IPS-18a (cell line): Measurements from ENCODE around the gene SORBS1.

Source experiments
- H3K27ac ChIP-seq: one replicate; pipeline ENCODE4 v1.5.1; 2013; ENCODE audit warnings: low read length
- H3K27me3 ChIP-seq: one replicate; pipeline ENCODE4 v1.6.1; 2013; ENCODE audit warnings: mild to moderate bottlenecking, low read length; ENCODE audit not compliant: control insufficient read depth, insufficient read depth
- H3K36me3 ChIP-seq: one replicate; pipeline ENCODE4 v1.6.1; 2013; ENCODE audit warnings: low read depth, low read length; ENCODE audit not compliant: control insufficient read depth
- H3K4me1 ChIP-seq: one replicate; pipeline ENCODE4 v1.6.1; 2013; ENCODE audit warnings: low read depth, low read length; ENCODE audit not compliant: control insufficient read depth
- H3K4me3 ChIP-seq: one replicate; pipeline ENCODE4 v1.5.1; 2013; ENCODE audit warnings: low read length
- H3K9ac ChIP-seq: one replicate; pipeline ENCODE4 v1.6.1; 2013; ENCODE audit warnings: mild to moderate bottlenecking, low read length, moderate library complexity
- H3K9me3 ChIP-seq: one replicate; pipeline ENCODE4 v1.6.1; 2013; ENCODE audit warnings: low read depth, low read length; ENCODE audit not compliant: control insufficient read depth

The SORBS1 gene

GRCh38 chr10:95562341-95562965 lies 1.3 kb upstream of the SORBS1 start:
- H3K4me1 ChIP-seq, result peaks cover 22% of the 10 kb centered on the region
- no peak overlapping the region for H3K27ac ChIP-seq
- H3K4me3 ChIP-seq, result no peak overlapping the region
- peaks cover 5% of the 10 kb centered on the region for H3K27me3 ChIP-seq
- H3K9ac ChIP-seq, result no peak overlapping the region
- no peaks in the 10 kb centered on the region for H3K36me3 ChIP-seq
- H3K9me3 ChIP-seq, result no peaks in the 10 kb centered on the region

- Histone ChIP-seq H3K27ac (no peak overlapping the region), H3K4me3 (peak overlapping the region; percentile 48), H3K9ac (no peak overlapping the region)
Measured at GRCh38 chr10:95561864-95562177, 650 bp upstream of the SORBS1 start.

GRCh38 chr10:95560278-95561176 lies 644 bp downstream of the SORBS1 start:
- peak overlapping the region; percentile 87 for H3K4me3 ChIP-seq
- H3K27me3 ChIP-seq, result peaks cover 5% of the 10 kb centered on the region
- no peak overlapping the region for H3K27ac ChIP-seq
- H3K9me3 ChIP-seq, result no peaks in the 10 kb centered on the region
- H3K9ac ChIP-seq, result peak overlapping the region; percentile 64
- H3K36me3 ChIP-seq, result no peaks in the 10 kb centered on the region
- H3K4me1 ChIP-seq, result peaks cover 34% of the 10 kb centered on the region

More at GRCh38 chr10:95561864-95562177, 650 bp upstream of the SORBS1 start:
- H3K27me3 ChIP-seq, result peaks cover 5% of the 10 kb centered on the region
- peaks cover 28% of the 10 kb centered on the region for H3K4me1 ChIP-seq
- no peaks in the 10 kb centered on the region for H3K36me3 ChIP-seq
- no peaks in the 10 kb centered on the region for H3K9me3 ChIP-seq

DNA sequence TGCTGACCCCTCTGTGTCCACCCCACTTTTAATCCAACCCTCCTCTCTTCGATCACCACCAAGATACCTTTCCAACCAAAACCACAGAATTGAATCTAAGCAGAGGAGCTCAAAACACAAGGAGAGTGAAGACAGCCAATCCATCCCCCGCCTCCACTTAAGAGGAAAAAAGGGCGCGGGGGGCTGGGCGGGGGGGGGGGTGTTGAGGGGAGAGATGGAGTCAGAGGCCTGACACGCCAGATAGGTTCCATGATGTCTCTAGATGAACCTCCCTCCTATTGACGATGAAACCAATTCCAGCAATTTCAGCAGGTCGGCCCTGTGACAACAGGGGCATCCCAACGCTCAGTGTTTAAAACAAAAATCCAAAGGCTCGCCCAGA lies 1.3 kb downstream of the SORBS1 start:
- no peak overlapping the region for H3K27ac ChIP-seq
- peaks cover 5% of the 10 kb centered on the region for H3K27me3 ChIP-seq
- peak overlapping the region; percentile 64 for H3K9ac ChIP-seq
- H3K4me3 ChIP-seq, result peak overlapping the region; percentile 87
- no peaks in the 10 kb centered on the region for H3K36me3 ChIP-seq
- no peaks in the 10 kb centered on the region for H3K9me3 ChIP-seq
- peaks cover 38% of the 10 kb centered on the region for H3K4me1 ChIP-seq

GRCh38 chr10:95559471-95559870 lies 1.7 kb downstream of the SORBS1 start:
- H3K9ac ChIP-seq, result no peak overlapping the region
- H3K9me3 ChIP-seq, result no peaks in the 10 kb centered on the region
- H3K36me3 ChIP-seq, result no peaks in the 10 kb centered on the region
- peaks cover 5% of the 10 kb centered on the region for H3K27me3 ChIP-seq
- peak overlapping the region; percentile 87 for H3K4me3 ChIP-seq
- no peak overlapping the region for H3K27ac ChIP-seq
- peaks cover 38% of the 10 kb centered on the region for H3K4me1 ChIP-seq

DNA sequence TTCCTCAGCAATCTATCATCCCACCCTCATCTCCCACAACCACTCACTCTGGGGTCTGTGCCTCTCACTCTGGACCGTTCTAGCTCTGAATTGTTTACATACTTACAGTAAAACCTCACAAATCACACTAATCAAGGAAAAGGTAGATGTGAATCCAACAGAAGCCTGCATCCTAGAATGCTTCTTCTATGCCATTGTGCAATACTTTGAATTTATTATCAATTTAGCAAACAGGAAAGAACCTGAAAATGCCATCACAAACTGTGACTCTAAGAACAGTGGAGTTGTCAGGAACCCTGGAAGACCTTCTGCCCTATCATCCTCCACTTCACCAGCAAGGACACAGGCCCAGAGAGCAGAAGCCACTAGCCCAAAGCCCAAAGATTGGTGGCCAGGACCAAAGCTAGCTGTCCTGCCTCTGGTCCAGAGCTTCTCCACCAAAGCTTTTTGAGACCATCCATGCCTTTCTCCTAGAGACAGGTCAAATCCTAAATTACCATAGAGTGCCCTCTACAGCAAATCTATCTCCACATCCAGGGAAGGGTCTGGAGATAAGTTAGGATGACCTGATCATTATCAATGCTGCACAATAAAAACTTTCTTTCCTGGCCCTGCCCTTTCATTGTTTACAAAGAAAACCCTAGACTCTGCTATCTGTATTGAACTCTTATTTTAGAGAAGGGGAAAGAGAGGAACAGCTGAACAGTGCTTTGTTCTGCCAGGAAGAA lies 2.4 kb downstream of the SORBS1 start:
- peak overlapping the region; percentile 87 for H3K4me3 ChIP-seq
- no peak overlapping the region for H3K27ac ChIP-seq
- no peaks in the 10 kb centered on the region for H3K36me3 ChIP-seq
- H3K9me3 ChIP-seq, result no peaks in the 10 kb centered on the region
- peaks cover 38% of the 10 kb centered on the region for H3K4me1 ChIP-seq
- H3K27me3 ChIP-seq, result peaks cover 5% of the 10 kb centered on the region
- no peak overlapping the region for H3K9ac ChIP-seq

DNA sequence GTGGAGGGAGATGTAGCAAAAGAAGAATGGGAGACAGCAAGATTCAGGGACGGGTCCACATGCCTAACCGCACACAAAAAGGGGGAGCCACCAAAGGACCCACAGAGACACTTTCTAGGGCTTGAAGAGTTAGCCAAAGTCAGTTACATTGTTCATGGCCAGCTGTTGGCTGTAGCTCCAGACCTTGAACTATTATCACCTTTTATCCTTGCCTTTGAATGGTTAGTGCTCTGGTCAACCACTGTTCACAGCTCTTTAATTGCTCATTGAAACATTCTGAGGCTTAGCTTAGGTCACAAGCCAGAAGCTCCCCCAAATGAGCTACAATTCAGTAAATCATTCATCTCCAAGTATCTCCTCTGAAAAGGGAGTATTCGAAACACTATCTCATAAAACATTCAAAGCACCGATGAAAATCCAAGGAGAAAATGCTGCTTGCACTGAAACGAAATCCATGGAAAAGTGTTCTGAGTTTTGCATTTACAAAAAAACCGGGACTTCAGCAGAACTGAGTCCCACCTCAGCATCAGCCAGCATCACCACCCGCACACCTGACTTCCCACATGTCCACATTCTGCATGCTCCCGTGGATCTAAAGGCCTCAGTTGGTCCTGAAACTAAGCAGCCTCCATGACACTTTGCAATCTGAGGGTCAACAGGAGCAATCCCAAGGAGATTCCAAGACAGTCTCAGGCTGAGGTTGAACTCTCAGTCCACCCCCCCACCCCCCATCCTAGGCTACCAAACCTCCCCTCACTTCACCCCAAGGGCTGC lies 4.0 kb downstream of the SORBS1 start:
- Histone ChIP-seq H3K4me1 (peaks cover 43% of the 10 kb centered on the region), H3K9ac (no peak overlapping the region), H3K36me3 (no peaks in the 10 kb centered on the region), H3K4me3 (no peak overlapping the region), H3K27me3 (peaks cover 5% of the 10 kb centered on the region), H3K9me3 (no peaks in the 10 kb centered on the region), H3K27ac (no peak overlapping the region)

- no peaks in the 10 kb centered on the region for H3K36me3 ChIP-seq
- H3K27me3 ChIP-seq, result no peaks in the 10 kb centered on the region
- no peak overlapping the region for H3K27ac ChIP-seq
- peaks cover 61% of the 10 kb centered on the region for H3K4me1 ChIP-seq
- no peaks in the 10 kb centered on the region for H3K9me3 ChIP-seq
- H3K4me3 ChIP-seq, result no peak overlapping the region
- H3K9ac ChIP-seq, result no peak overlapping the region
Measured at GRCh38 chr10:95553674-95554073, 7.5 kb downstream of the SORBS1 start.

- Histone ChIP-seq H3K9ac (peak overlapping the region; percentile 24), H3K36me3 (no peaks in the 10 kb centered on the region), H3K9me3 (no peaks in the 10 kb centered on the region), H3K27me3 (no peaks in the 10 kb centered on the region), H3K4me3 (no peak overlapping the region), H3K4me1 (peaks cover 57% of the 10 kb centered on the region), H3K27ac (no peak overlapping the region)
Measured at GRCh38 chr10:95552679-95553342, 8.4 kb downstream of the SORBS1 start.

DNA sequence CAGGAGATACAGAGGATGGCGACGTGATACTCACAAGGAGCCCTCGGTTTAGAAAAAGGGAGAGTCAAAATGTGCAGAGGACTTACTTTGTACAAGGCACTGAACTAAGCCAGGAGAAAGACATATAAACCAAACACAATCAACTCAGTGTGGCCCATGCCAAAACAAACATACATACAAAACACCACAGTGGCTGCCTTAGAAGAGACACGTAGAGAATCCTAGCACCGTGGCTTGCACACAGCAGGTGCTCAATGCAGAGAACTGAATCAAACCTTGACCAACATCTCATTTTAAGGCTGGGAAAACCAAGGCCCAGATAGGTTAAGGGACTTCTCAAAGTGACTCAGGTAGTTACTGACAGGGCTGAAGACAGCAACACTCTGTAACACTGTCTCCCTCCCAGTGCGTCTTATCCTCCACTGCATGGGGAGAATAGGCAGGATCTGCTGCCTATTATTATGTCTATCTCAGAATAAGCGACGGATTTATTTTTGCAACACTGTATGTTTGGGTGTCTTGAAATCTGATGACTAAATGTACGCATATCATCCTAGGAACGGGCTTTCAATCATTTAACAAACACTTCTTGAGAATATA lies 11.0 kb downstream of the SORBS1 start:
- Histone ChIP-seq H3K9ac (no peak overlapping the region), H3K4me1 (peaks cover 45% of the 10 kb centered on the region), H3K9me3 (no peaks in the 10 kb centered on the region), H3K27ac (no peak overlapping the region), H3K27me3 (no peaks in the 10 kb centered on the region), H3K4me3 (no peak overlapping the region), H3K36me3 (no peaks in the 10 kb centered on the region)
